Cardiac muscle cell (in vitro differentiated cells and primary cell): ENCODE results near the gene ENOX1. TPM values are rescaled to one million over a fixed set of nuclear protein-coding genes. Genes with fewer than 3 reads are reported as not detected.

ENCODE experiments used
- DNase-seq, 2 donors: peaks; one replicate each; pipeline versions ENCODE4 v3.0.0 to v3.0.0-alpha.2; 2010 to 2017; ENCODE audit warnings: low read depth in 1 of 2, low spot score in 1 of 2
- H3K27ac ChIP-seq: fragments of 200-600 bp; sonication (generic); 2 replicates; pipeline ENCODE4 v1.5.1; 2016
- H3K27me3 ChIP-seq: fragments of 200-600 bp; sonication (generic); 2 replicates; pipeline ENCODE4 v1.6.0; 2016; ENCODE audit warnings: control low read depth
- H3K36me3 ChIP-seq: fragments of 200-600 bp; sonication (generic); 2 replicates; pipeline ENCODE4 v1.5.1; 2016; ENCODE audit warnings: control low read depth
- H3K4me1 ChIP-seq: fragments of 200-600 bp; sonication (generic); 2 replicates; pipeline ENCODE4 v1.8.1; 2017; ENCODE audit warnings: low read depth, mild to moderate bottlenecking, mixed run types
- H3K4me3 ChIP-seq: fragments of 200-600 bp; sonication (generic); 2 replicates; pipeline ENCODE4 v1.5.1; 2016; ENCODE audit warnings: mild to moderate bottlenecking
- H3K9me3 ChIP-seq: fragments of 200-600 bp; sonication (generic); 2 replicates; pipeline ENCODE4 v1.5.1; 2017; ENCODE audit warnings: low read depth, mild to moderate bottlenecking, control low read depth
- polyA plus RNA-seq: library from polyadenylated mRNA; unstranded; fragments of >200 nt; fragmentation: Nextera tagmentation; extraction: Ambion mirVana; gene quantifications from 2 replicates; pipeline ENCODE4 v1.2.1, GENCODE V29; 2016
- total RNA-seq: library from RNA; depleted of rRNA; stranded (reverse); fragments of >200 nt; gene quantifications from 2 replicates; pipeline ENCODE4 v1.2.3, GENCODE V29; 2016
- TF ChIP-seq, protein P1 (sequence below): IDR thresholded peaks from 2 replicates; pipeline ENCODE4 v1.5.1; 2012; ENCODE audit warnings: low read depth, mild to moderate bottlenecking, low read length

ENOX1 gene
- total and polyA plus RNA-seq, 2 experiments from 2014 or later: 2.0 to 5.1 TPM

DNA sequence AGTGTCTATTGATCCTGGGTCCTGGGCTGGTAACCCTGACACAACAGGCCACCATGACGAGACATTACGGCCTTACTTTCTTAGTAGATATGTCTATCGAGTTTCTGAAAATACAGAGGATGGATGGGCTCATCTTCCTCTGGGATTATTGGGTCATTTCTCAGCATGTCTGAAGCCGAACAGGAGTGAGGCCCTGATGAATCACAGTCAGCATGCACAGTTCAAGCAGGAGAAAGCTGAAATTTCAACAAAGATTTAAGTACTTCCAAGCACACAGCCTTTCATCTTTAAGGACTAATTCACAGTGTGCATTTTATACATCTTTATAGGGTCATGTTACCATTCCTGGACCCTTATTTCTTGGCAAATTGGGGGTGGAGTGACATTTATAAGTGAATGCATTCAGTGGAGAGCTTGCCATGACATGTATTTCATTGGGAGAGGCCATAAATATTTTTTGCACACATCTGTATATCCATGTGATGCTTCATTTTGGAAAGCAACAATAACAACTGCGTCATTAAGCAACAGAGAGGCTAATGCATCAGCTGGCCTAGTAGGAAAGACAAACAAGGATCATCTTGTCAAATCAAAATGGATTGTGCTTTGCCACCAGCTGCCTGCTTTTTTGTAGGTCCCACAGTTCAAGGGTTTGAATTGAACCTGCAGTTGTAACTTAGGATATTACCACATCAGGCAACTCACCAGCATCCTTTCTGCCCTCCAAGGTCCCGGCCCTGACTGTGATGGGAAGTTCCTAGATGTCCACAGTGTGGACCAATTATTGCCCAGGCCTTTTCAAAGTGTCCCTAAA, 619.9 kb downstream of the ENOX1 start:
- Histone ChIP-seq H3K36me3 (no peaks in the 10 kb centered on the region), H3K27me3 (no peaks in the 10 kb centered on the region), H3K27ac (no peak overlapping the region), H3K4me3 (no peak overlapping the region), H3K9me3 (no peaks in the 10 kb centered on the region), H3K4me1 (peaks cover 12% of the 10 kb centered on the region)
- TF ChIP-seq, protein P1, sequence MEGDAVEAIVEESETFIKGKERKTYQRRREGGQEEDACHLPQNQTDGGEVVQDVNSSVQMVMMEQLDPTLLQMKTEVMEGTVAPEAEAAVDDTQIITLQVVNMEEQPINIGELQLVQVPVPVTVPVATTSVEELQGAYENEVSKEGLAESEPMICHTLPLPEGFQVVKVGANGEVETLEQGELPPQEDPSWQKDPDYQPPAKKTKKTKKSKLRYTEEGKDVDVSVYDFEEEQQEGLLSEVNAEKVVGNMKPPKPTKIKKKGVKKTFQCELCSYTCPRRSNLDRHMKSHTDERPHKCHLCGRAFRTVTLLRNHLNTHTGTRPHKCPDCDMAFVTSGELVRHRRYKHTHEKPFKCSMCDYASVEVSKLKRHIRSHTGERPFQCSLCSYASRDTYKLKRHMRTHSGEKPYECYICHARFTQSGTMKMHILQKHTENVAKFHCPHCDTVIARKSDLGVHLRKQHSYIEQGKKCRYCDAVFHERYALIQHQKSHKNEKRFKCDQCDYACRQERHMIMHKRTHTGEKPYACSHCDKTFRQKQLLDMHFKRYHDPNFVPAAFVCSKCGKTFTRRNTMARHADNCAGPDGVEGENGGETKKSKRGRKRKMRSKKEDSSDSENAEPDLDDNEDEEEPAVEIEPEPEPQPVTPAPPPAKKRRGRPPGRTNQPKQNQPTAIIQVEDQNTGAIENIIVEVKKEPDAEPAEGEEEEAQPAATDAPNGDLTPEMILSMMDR: no peak
- no peak for DNase-seq

Other genes starting within 250 kb of the ENOX1 start
- gene CCDC122, start 92.8 kb upstream of the ENOX1 start, total RNA-seq: 1.6 and 4.1 TPM in 2 replicates
- 6.1 and 8.0 TPM in 2 replicates for gene CCDC122, start 92.8 kb upstream of the ENOX1 start, polyA plus RNA-seq
- 0.48 and 0.99 TPM in 2 replicates for gene LACC1, start 92.9 kb upstream of the ENOX1 start, total RNA-seq
- 2.8 and 3.7 TPM in 2 replicates for gene LACC1, start 92.9 kb upstream of the ENOX1 start, polyA plus RNA-seq